H9 (cell line): ENCODE measurements around the gene FCHO1. TPM values are rescaled to one million over a fixed set of nuclear protein-coding genes. Genes with fewer than 3 reads are reported as not detected.

Experiments
- DNase-seq: peaks from one replicate; pipeline ENCODE4 v3.0.0-alpha.2; 2017
- H2AFZ ChIP-seq: one replicate; pipeline ENCODE4 v1.6.1; 2013; ENCODE audit warnings: mild to moderate bottlenecking, low read length, control low read depth, moderate library complexity
- H2AK5ac ChIP-seq: 2 replicates; pipeline ENCODE4 v1.6.1; 2013; ENCODE audit warnings: low read length, control low read depth, mixed read lengths; ENCODE audit not compliant: insufficient read length
- H2BK120ac ChIP-seq: one replicate; pipeline ENCODE4 v1.6.1; 2013; ENCODE audit warnings: low read depth, mild to moderate bottlenecking, low read length, control low read depth, inconsistent platforms; ENCODE audit not compliant: poor library complexity, severe bottlenecking
- H2BK12ac ChIP-seq: 2 replicates; pipeline ENCODE4 v1.6.1; 2013; ENCODE audit warnings: low read length, control low read depth, mixed read lengths, low read depth; ENCODE audit not compliant: insufficient read length
- H2BK15ac ChIP-seq: 2 replicates; pipeline ENCODE4 v1.6.1; 2013; ENCODE audit warnings: low read depth, low read length, control low read depth
- H2BK20ac ChIP-seq: one replicate; pipeline ENCODE4 v1.6.1; 2013; ENCODE audit warnings: low read depth, mild to moderate bottlenecking, low read length, control low read depth, inconsistent platforms; ENCODE audit not compliant: poor library complexity, severe bottlenecking
- H2BK5ac ChIP-seq: 2 replicates; pipeline ENCODE4 v1.6.1; 2013; ENCODE audit warnings: low read length, control low read depth, mixed read lengths; ENCODE audit not compliant: insufficient read length
- H3K14ac ChIP-seq: 2 replicates; pipeline ENCODE4 v1.6.1; 2013; ENCODE audit warnings: low read length, control low read depth; ENCODE audit not compliant: insufficient read depth
- H3K18ac ChIP-seq: 2 replicates; pipeline ENCODE4 v1.6.1; 2013; ENCODE audit warnings: low read depth, mild to moderate bottlenecking, mixed read lengths, low read length, control low read depth; ENCODE audit not compliant: insufficient read length
- H3K23ac ChIP-seq: 2 replicates; pipeline ENCODE4 v1.6.1; 2013; ENCODE audit warnings: low read length, control low read depth, mixed read lengths, low read depth; ENCODE audit not compliant: insufficient read length
- H3K23me2 ChIP-seq: 2 replicates; pipeline ENCODE4 v1.6.1; 2013; ENCODE audit warnings: low read depth, mild to moderate bottlenecking, mixed read lengths, low read length, control low read depth; ENCODE audit not compliant: insufficient read length, poor library complexity, severe bottlenecking
- H3K27ac ChIP-seq: 2 replicates; pipeline ENCODE4 v1.5.1; 2013; ENCODE audit warnings: low read length, control low read depth, mixed read lengths, low read depth; ENCODE audit not compliant: insufficient read length
- H3K27me3 ChIP-seq: 2 replicates; pipeline ENCODE4 v1.6.1; 2013; ENCODE audit warnings: low read length, control low read depth, inconsistent platforms; ENCODE audit not compliant: insufficient read depth
- H3K4ac ChIP-seq: 2 replicates; pipeline ENCODE4 v1.6.1; 2013; ENCODE audit warnings: low read depth, mild to moderate bottlenecking, control low read depth, inconsistent platforms, low read length, moderate library complexity
- H3K4me1 ChIP-seq: 2 replicates; pipeline ENCODE4 v1.6.1; 2013; ENCODE audit warnings: low read length, control low read depth, inconsistent platforms; ENCODE audit not compliant: insufficient read depth
- H3K4me2 ChIP-seq: 2 replicates; pipeline ENCODE4 v1.6.1; 2013; ENCODE audit warnings: low read length, control low read depth, mixed read lengths; ENCODE audit not compliant: insufficient read length, insufficient read depth
- H3K56ac ChIP-seq: 2 replicates; pipeline ENCODE4 v1.6.1; 2013; ENCODE audit warnings: low read depth, mild to moderate bottlenecking, mixed read lengths, low read length, control low read depth; ENCODE audit not compliant: insufficient read length
- H3K79me1 ChIP-seq: 2 replicates; pipeline ENCODE4 v1.6.1; 2013; ENCODE audit warnings: low read depth, mild to moderate bottlenecking, moderate library complexity, low read length, control low read depth, inconsistent platforms; ENCODE audit not compliant: insufficient read depth, poor library complexity, severe bottlenecking
- H3K79me2 ChIP-seq: 2 replicates; pipeline ENCODE4 v1.6.1; 2013; ENCODE audit warnings: low read length, control low read depth, inconsistent platforms; ENCODE audit not compliant: insufficient read depth
- H3K9ac ChIP-seq: 2 replicates; pipeline ENCODE4 v1.6.1; 2013; ENCODE audit warnings: low read length, control low read depth, mixed read lengths; ENCODE audit not compliant: insufficient read length; ENCODE audit errors: extremely low read depth
- H3K9me3 ChIP-seq: one replicate; pipeline ENCODE4 v1.6.1; 2013; ENCODE audit warnings: low read depth, low read length, inconsistent platforms; ENCODE audit not compliant: control insufficient read depth
- H3T11ph ChIP-seq: one replicate; pipeline ENCODE4 v1.6.1; 2013; ENCODE audit warnings: mild to moderate bottlenecking, low read length, control low read depth, inconsistent platforms
- H4K20me1 ChIP-seq: one replicate; pipeline ENCODE4 v1.6.1; 2013; ENCODE audit not compliant: control insufficient read depth, insufficient read length, insufficient read depth
- H4K5ac ChIP-seq: 2 replicates; pipeline ENCODE4 v1.6.1; 2013; ENCODE audit warnings: low read depth, mild to moderate bottlenecking, mixed read lengths, low read length, control low read depth; ENCODE audit not compliant: insufficient read length
- H4K8ac ChIP-seq: replicated peaks from 2 replicates; pipeline ENCODE4 v1.6.1; 2013; ENCODE audit warnings: low read length, control low read depth, mixed read lengths, low read depth; ENCODE audit not compliant: insufficient read length
- H4K91ac ChIP-seq: 2 replicates; pipeline ENCODE4 v1.6.1; 2013; ENCODE audit warnings: low read depth, mild to moderate bottlenecking, moderate library complexity, mixed read lengths, low read length, control low read depth; ENCODE audit not compliant: insufficient read length
- H3K27ac Mint-ChIP-seq, 3 experiments: 2 replicates in 2 of 3; 3 replicates in 1 of 3; pipeline ENCODE4 v1.8.0; 2020 to 2021; ENCODE audit warnings: mixed read lengths in 3 of 3, mild to moderate bottlenecking in 1 of 3, moderate library complexity in 1 of 3
- H3K27me3 Mint-ChIP-seq: 2 replicates; pipeline ENCODE4 v1.8.0; 2021; ENCODE audit warnings: low read depth, mild to moderate bottlenecking, moderate library complexity, mixed read lengths
- H3K36me3 Mint-ChIP-seq, 3 experiments: 2 replicates in 2 of 3; 3 replicates in 1 of 3; pipeline ENCODE4 v1.8.0; 2020 to 2021; ENCODE audit warnings: low read depth in 3 of 3, mixed read lengths in 3 of 3; ENCODE audit not compliant: insufficient read depth in 1 of 3
- H3K4me1 Mint-ChIP-seq, 2 experiments: 2 replicates each; pipeline ENCODE4 v1.8.0; 2020; ENCODE audit warnings: mixed read lengths in 2 of 2
- H3K4me3 Mint-ChIP-seq, 2 experiments: 2 replicates in 1 of 2; 3 replicates in 1 of 2; pipeline ENCODE4 v1.8.0; 2020 to 2021; ENCODE audit warnings: mild to moderate bottlenecking in 2 of 2, mixed read lengths in 2 of 2, moderate library complexity in 1 of 2
- H3K9me3 Mint-ChIP-seq, 2 experiments: 2 replicates in 1 of 2; 3 replicates in 1 of 2; pipeline ENCODE4 v1.8.0; 2020; ENCODE audit warnings: mild to moderate bottlenecking in 2 of 2, mixed read lengths in 2 of 2, moderate library complexity in 1 of 2
- WGBS: extraction: QIAGEN DNeasy Blood & Tissue Kit; methylation state at CpG from one replicate; pipeline ENCODE4 v1.1.7; 2013; ENCODE audit warnings: missing lambda C conversion rate, low lambda C conversion rate, mixed read lengths; ENCODE audit not compliant: insufficient read length; ENCODE audit errors: extremely low coverage; 5-methylcytosine and 5-hydroxymethylcytosine counted together
- total RNA-seq: library from RNA; stranded (reverse); gene quantifications from 2 replicates; pipeline ENCODE4 v1.2.1, GENCODE V29; 2021
- TF ChIP-seq, protein P1 (sequence below): fragments of 200-600 bp; sonication (generic); conservative IDR thresholded peaks from 3 replicates; pipeline ENCODE4 v1.8.0; 2021; ENCODE audit warnings: antibody characterized with exemption, mild to moderate bottlenecking

The FCHO1 gene
- total RNA-seq, 1 experiment from 2014 or later, result 13.1 TPM

DNA sequence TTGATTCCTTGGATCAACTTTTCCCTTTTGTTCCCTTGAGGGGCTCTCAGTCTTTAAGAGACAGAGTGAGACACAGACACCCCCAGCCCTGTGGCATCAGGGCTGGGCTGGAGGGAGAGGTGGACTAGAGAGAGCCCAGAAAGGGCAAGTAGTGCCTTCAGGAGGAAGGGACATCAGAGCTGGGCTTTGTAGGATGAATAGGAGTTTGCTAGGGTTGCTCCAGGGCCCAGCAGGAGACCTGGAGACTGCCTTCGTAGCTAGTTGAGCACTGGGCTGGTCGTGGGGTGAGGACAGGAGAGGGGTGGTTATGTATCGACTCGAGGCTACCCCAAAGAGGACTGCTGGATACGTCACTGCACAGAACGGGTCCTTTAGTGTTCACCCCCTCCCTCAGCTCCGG lies 26.6 kb upstream of the FCHO1 start:
- H3K36me3 Mint-ChIP-seq, result peaks cover 30 to 64% (median 56%) of the 10 kb centered on the region in 3 experiments; a peak in 6 of 7 replicates
- no peak overlapping the region for H2BK20ac ChIP-seq

More for the DNA sequence above, 26.6 kb upstream of the FCHO1 start:
- Histone ChIP-seq H2BK120ac (no peak overlapping the region), H3K9ac (no peak overlapping the region), H4K8ac (no peak overlapping the region), H3K23me2 (peaks cover 6% of the 10 kb centered on the region), H3T11ph (no peak overlapping the region), H3K79me2 (peaks cover 13% of the 10 kb centered on the region; the same call in 1 of the 2 replicates), H4K91ac (no peak overlapping the region), H3K4me2 (no peak overlapping the region), H4K5ac (no peak overlapping the region), H2AFZ (no peak overlapping the region), H4K20me1 (no peaks in the 10 kb centered on the region), H3K27me3 (no peaks in the 10 kb centered on the region), H3K4ac (no peak overlapping the region), H2AK5ac (no peak overlapping the region), H3K79me1 (peaks cover 14% of the 10 kb centered on the region), H3K23ac (no peak overlapping the region), H3K4me1 (peaks cover 3% of the 10 kb centered on the region; the same call in 1 of the 2 replicates), H2BK12ac (no peak overlapping the region), H2BK5ac (no peak overlapping the region), H3K56ac (no peak overlapping the region), H3K14ac (no peak overlapping the region), H3K9me3 (no peaks in the 10 kb centered on the region), H3K18ac (no peak overlapping the region), H3K27ac (no peak overlapping the region), H2BK15ac (no peak overlapping the region)
- no peaks in the 10 kb centered on the region for H3K27me3 Mint-ChIP-seq
- no peak for DNase-seq
- TF ChIP-seq, protein P1, sequence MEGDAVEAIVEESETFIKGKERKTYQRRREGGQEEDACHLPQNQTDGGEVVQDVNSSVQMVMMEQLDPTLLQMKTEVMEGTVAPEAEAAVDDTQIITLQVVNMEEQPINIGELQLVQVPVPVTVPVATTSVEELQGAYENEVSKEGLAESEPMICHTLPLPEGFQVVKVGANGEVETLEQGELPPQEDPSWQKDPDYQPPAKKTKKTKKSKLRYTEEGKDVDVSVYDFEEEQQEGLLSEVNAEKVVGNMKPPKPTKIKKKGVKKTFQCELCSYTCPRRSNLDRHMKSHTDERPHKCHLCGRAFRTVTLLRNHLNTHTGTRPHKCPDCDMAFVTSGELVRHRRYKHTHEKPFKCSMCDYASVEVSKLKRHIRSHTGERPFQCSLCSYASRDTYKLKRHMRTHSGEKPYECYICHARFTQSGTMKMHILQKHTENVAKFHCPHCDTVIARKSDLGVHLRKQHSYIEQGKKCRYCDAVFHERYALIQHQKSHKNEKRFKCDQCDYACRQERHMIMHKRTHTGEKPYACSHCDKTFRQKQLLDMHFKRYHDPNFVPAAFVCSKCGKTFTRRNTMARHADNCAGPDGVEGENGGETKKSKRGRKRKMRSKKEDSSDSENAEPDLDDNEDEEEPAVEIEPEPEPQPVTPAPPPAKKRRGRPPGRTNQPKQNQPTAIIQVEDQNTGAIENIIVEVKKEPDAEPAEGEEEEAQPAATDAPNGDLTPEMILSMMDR, result no peak
- H3K4me1 Mint-ChIP-seq, result peaks cover 17 to 18% of the 10 kb centered on the region in 2 experiments
- no peaks in the 10 kb centered on the region for H3K9me3 Mint-ChIP-seq
- no CpG with 5 or more reads among the region's 7 CpGs for WGBS
- H3K4me3 Mint-ChIP-seq, result no peak overlapping the region
- peak overlapping the region; percentile 35 to 84 (median 74); a peak in 3 of 7 replicates for H3K27ac Mint-ChIP-seq
